ENCODE results near the gene CAMKK2. TPM values are rescaled to one million over a fixed set of nuclear protein-coding genes. Genes with fewer than 3 reads are reported as not detected.
"Not testable (repeated sequence)": the region's sequence is repeated elsewhere in the genome, so short reads cannot be mapped to it uniquely, and the experiment has no call there.

Gene CAMKK2
- total RNA-seq, 1 donor from 2014 or later, result 34.4 TPM

DNA sequence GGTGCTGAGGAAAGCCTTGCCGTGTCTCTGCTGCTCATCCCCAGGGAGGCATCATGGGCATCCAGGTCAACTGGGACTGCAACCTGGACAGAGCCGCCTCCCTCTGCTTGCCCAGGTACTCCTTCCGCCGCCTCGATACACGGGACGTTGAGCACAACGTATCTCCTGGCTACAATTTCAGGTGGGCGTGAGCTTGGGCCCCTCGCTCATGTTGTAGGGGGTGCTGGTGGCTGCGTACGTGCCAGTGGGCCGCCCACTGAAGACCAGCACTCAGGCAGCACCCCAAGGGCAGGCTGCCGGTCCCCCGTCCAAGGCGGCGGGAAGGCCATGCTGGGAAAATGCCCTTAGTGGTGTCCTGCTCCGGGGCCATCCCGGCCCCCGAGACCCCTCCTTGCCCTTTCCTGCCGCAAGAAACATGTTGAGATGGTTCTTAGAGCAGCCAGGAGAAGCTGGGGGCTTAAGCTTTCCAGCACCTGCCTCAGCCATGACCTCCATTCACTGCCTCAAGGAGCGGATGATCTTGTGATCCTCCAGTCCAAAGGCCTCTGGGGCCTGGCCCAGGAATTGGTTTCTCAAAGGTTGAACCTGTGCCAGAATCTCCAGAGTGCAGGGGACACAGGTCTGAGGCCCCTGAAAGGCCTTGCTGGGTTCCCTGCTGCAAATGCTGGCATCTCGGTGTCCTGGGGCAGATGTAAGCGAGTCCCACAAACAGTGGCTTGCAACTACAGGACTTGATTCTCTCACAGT lies 67.4 kb downstream of the CAMKK2 start:
- no peaks in the 10 kb centered on the region for H3K9me3 Mint-ChIP-seq
- DNase-seq (ENCODE audit: extremely low spot score, unreplicated experiment), result no peak
- peaks cover 7% of the 10 kb centered on the region for H3K4me1 Mint-ChIP-seq (ENCODE audit: unreplicated experiment)
- H3K27ac Mint-ChIP-seq, result no peak overlapping the region
- H3K36me3 Mint-ChIP-seq, result peaks cover 10% of the 10 kb centered on the region
- no peak overlapping the region for H3K4me3 Mint-ChIP-seq
- TF ChIP-seq, protein P1, sequence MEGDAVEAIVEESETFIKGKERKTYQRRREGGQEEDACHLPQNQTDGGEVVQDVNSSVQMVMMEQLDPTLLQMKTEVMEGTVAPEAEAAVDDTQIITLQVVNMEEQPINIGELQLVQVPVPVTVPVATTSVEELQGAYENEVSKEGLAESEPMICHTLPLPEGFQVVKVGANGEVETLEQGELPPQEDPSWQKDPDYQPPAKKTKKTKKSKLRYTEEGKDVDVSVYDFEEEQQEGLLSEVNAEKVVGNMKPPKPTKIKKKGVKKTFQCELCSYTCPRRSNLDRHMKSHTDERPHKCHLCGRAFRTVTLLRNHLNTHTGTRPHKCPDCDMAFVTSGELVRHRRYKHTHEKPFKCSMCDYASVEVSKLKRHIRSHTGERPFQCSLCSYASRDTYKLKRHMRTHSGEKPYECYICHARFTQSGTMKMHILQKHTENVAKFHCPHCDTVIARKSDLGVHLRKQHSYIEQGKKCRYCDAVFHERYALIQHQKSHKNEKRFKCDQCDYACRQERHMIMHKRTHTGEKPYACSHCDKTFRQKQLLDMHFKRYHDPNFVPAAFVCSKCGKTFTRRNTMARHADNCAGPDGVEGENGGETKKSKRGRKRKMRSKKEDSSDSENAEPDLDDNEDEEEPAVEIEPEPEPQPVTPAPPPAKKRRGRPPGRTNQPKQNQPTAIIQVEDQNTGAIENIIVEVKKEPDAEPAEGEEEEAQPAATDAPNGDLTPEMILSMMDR (conservative IDR thresholded peaks at IDR 0.05), result no peak
- no peaks in the 10 kb centered on the region for H3K27me3 Mint-ChIP-seq

DNA sequence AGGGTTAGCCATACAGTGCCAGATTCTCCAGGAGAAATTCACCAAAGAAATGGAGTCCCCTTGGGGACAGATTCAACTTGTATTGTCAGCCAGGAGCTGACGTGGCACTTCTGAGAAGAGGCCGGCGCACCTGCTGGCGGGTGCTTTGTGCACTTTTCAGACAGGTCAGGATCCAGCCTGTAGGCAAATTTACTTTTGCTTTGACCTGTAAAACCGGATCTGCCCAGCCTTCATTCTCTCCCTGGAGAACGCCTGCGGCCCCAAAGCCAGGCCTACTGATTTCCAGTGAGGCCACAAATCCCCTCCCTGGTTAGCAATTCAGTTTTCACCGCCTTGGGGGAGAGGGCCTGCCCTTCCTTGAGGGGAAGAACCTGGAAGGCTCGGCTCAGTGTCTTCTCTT lies 69.2 kb downstream of the CAMKK2 start:
- TF ChIP-seq, protein P1 (conservative IDR thresholded peaks at IDR 0.05), result no peak
- Mint-ChIP-seq H3K36me3 (peaks cover 10% of the 10 kb centered on the region), H3K4me1 (ENCODE audit: unreplicated experiment) (peaks cover 7% of the 10 kb centered on the region), H3K9me3 (no peaks in the 10 kb centered on the region), H3K27ac (peak overlapping the region; percentile 96), H3K27me3 (no peaks in the 10 kb centered on the region), H3K4me3 (peak overlapping the region; percentile 73)
- DNase-seq (ENCODE audit: extremely low spot score, unreplicated experiment), result no peak

DNA sequence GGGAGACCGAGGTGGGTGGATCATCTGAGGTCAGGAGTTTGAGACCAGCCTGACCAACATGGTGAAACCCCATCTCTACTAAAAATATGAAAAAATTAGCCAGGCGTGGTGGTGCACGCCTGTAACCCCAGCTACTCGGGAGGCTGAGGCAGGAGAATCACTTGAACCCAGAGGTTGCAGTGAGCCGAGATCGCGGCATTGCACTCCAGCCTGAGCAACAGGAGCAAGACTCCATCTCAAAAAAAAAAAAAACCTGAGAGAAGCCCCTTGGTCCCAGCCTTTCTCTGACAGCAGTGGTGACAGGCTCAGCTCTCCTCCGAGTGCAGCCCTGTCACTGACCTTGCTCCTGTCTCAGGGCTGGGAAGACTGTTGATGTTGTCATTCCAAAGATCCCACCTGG lies 69.6 kb downstream of the CAMKK2 start:
- peak overlapping the region; percentile 73 for H3K4me3 Mint-ChIP-seq
- peak overlapping the region; percentile 96 for H3K27ac Mint-ChIP-seq
- H3K9me3 Mint-ChIP-seq; H3K27me3 Mint-ChIP-seq; H3K4me1 Mint-ChIP-seq (ENCODE audit: unreplicated experiment); DNase-seq (ENCODE audit: extremely low spot score, unreplicated experiment): not testable (repeated sequence)
- peaks cover 10% of the 10 kb centered on the region for H3K36me3 Mint-ChIP-seq

DNA sequence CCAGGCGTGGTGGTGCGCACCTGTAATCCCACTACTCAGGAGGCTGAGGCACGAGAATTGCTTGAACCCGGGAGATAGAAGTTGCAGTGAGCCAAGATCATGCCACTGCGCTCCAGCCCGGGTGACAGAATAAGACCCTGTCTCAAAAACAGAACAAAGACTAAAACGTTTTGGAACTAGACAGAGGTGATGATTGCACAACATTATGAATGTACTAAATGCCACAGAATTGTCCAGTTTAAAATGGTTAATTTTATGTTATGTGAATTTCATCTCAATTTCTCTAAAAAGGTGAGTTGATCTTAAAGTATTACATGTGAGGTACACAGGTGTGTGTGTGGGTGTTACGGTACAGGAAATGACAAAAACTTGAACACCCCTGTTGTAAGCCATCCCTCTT lies 70.1 kb downstream of the CAMKK2 start:
- Mint-ChIP-seq H3K4me3 (no peak overlapping the region), H3K27me3 (no peaks in the 10 kb centered on the region), H3K27ac (peak overlapping the region; percentile 96), H3K4me1 (ENCODE audit: unreplicated experiment) (peaks cover 7% of the 10 kb centered on the region), H3K36me3 (peaks cover 10% of the 10 kb centered on the region), H3K9me3 (no peaks in the 10 kb centered on the region)
- TF ChIP-seq, protein P1 (conservative IDR thresholded peaks at IDR 0.05), result no peak
- DNase-seq (ENCODE audit: extremely low spot score, unreplicated experiment), result no peak

DNA sequence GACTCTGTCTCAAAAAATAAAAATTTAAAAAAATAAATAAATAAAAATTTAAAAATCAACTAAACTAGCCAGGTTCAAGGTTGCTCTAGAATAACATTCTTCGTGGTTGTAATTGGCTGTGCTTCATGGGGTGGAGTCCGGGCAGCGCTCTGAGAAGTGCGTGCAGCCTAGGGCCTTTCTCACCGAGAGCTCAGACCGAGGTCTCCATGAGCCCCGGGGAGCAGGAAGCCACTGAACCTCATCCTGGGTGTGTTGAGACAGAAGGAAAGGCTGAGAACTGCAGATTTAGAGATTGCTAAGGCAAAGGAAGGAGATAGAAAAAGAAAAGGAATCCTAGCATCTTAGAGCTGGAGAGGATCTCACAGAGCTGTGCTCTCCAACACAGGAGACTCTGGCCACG lies 71.9 kb downstream of the CAMKK2 start:
- peaks cover 7% of the 10 kb centered on the region for H3K4me1 Mint-ChIP-seq (ENCODE audit: unreplicated experiment)
- H3K36me3 Mint-ChIP-seq, result peaks cover 7% of the 10 kb centered on the region
- no peak for DNase-seq (ENCODE audit: extremely low spot score, unreplicated experiment)
- peak overlapping the region; percentile 71 for H3K27ac Mint-ChIP-seq
- TF ChIP-seq, protein P1 (conservative IDR thresholded peaks at IDR 0.05), result no peak
- H3K4me3 Mint-ChIP-seq, result peak overlapping the region; percentile 34
- no peaks in the 10 kb centered on the region for H3K9me3 Mint-ChIP-seq
- no peaks in the 10 kb centered on the region for H3K27me3 Mint-ChIP-seq
